Keratinocyte (primary cell): ENCODE measurements around the gene CWC27. TPM values are rescaled to one million over a fixed set of nuclear protein-coding genes. Genes with fewer than 3 reads are reported as not detected.
A peak's percentile ranks its signal among the peaks of the same experiment; 100 is the strongest.

Experiments used
- DNase-seq: peaks from one replicate; pipeline ENCODE4 v3.0.0-alpha.2; 2011; ENCODE audit warnings: low read depth, missing footprints, low spot score
- FAIRE-seq: peaks from 2 replicates; lab custom pipeline; 2011; peaks lifted over from hg19 to GRCh38; lab: Jason Lieb, UNC
- H2AFZ ChIP-seq: 2 replicates; pipeline ENCODE4 v1.6.0; 2012; ENCODE audit warnings: low read length, control low read depth, inconsistent platforms; ENCODE audit not compliant: control insufficient read depth
- H3K27ac ChIP-seq: 2 replicates; pipeline ENCODE4 v1.5.1; 2011; ENCODE audit warnings: low read length; ENCODE audit not compliant: control insufficient read depth, insufficient read depth
- H3K27me3 ChIP-seq: 3 replicates; pipeline ENCODE4 v1.6.0; 2011; ENCODE audit warnings: low read length; ENCODE audit not compliant: control insufficient read depth, insufficient read depth; ENCODE audit errors: extremely low read depth
- H3K36me3 ChIP-seq, 2 experiments: 2 replicates in 1 of 2; 3 replicates in 1 of 2; pipeline ENCODE4 v1.5.1; 2011; ENCODE audit warnings: low read length in 2 of 2, mild to moderate bottlenecking in 1 of 2; ENCODE audit not compliant: control insufficient read depth in 2 of 2, insufficient read depth in 2 of 2; ENCODE audit errors: extremely low read depth in 1 of 2
- H3K4me1 ChIP-seq: 3 replicates; pipeline ENCODE4 v1.5.1; 2011; ENCODE audit warnings: low read length; ENCODE audit not compliant: control insufficient read depth, insufficient read depth; ENCODE audit errors: extremely low read depth
- H3K4me2 ChIP-seq: 3 replicates; pipeline ENCODE4 v1.6.0; 2011; ENCODE audit warnings: low read depth, low read length; ENCODE audit not compliant: control insufficient read depth, insufficient read depth; ENCODE audit errors: extremely low read depth
- H3K4me3 ChIP-seq, 3 experiments: fragments of 200-600 bp in 1 of 3; sonication (generic) in 1 of 3; 2 replicates in 2 of 3; 3 replicates in 1 of 3; pipeline ENCODE4 v1.5.1; 2011 to 2016; ENCODE audit warnings: low read length in 3 of 3, mild to moderate bottlenecking in 3 of 3, control low read depth in 2 of 3, inconsistent platforms in 1 of 3, low read depth in 1 of 3, mixed read lengths in 1 of 3, mixed run types in 1 of 3, moderate library complexity in 1 of 3; ENCODE audit not compliant: control insufficient read depth in 2 of 3, insufficient read depth in 2 of 3; ENCODE audit errors: extremely low read depth in 1 of 3
- H3K79me2 ChIP-seq: 2 replicates; pipeline ENCODE4 v1.6.0; 2012; ENCODE audit warnings: low read length; ENCODE audit not compliant: control insufficient read depth, insufficient read depth
- H3K9ac ChIP-seq: 3 replicates; pipeline ENCODE4 v1.6.0; 2011; ENCODE audit warnings: low read length; ENCODE audit not compliant: control insufficient read depth, insufficient read depth; ENCODE audit errors: extremely low read depth
- H3K9me1 ChIP-seq: 3 replicates; pipeline ENCODE4 v1.6.0; 2011; ENCODE audit warnings: low read length; ENCODE audit not compliant: control insufficient read depth, insufficient read depth; ENCODE audit errors: extremely low read depth
- H3K9me3 ChIP-seq: 2 replicates; pipeline ENCODE4 v1.5.1; 2012; ENCODE audit warnings: low read depth, low read length; ENCODE audit not compliant: control insufficient read depth
- H4K20me1 ChIP-seq: 3 replicates; pipeline ENCODE4 v1.6.0; 2011; ENCODE audit warnings: low read length; ENCODE audit not compliant: control insufficient read depth, insufficient read depth; ENCODE audit errors: extremely low read depth
- EZH2 ChIP-seq: IDR thresholded peaks from one replicate; pipeline ENCODE4 v1.6.1; 2012; ENCODE audit warnings: inconsistent platforms, mild to moderate bottlenecking, low read length, moderate library complexity
- dilution Hi-C: fragments of 300-500 bp; cut with MboI; formaldehyde crosslinking; loops from one replicate; pipeline ENCODE4 v1.7.0; 2020; ENCODE audit warnings: low sequenced_read_pairs; ENCODE audit not compliant: extremely low pct_ligation_motif_present
- polyA plus RNA-seq, 5 experiments: library from polyadenylated mRNA; depleted of rRNA in 3 of 5; stranded (reverse) in 3 of 5; stranded (forward) in 1 of 5; unstranded in 1 of 5; fragments of >200 nt; gene quantifications; 1 replicate in 1 of 5; 2 replicates in 3 of 5; 3 replicates in 1 of 5; pipeline versions ENCODE4 v1.2.1 to v1.2.3, GENCODE V29; 2011 to 2012; ENCODE audit warnings: missing spikeins in 2 of 5, low read depth in 1 of 5, low replicate concordance in 1 of 5
- TF ChIP-seq, protein P1 (sequence below), 3 experiments: IDR thresholded peaks in 1 of 3; conservative IDR thresholded peaks in 1 of 3; optimal IDR thresholded peaks in 1 of 3; 2 replicates in 2 of 3; 3 replicates in 1 of 3; pipeline versions ENCODE3 to v1.5.1; 2011; ENCODE audit warnings: low read length in 3 of 3, mild to moderate bottlenecking in 3 of 3, moderate library complexity in 2 of 3, control low read depth in 1 of 3, inconsistent platforms in 1 of 3; ENCODE audit not compliant: insufficient read depth in 2 of 3; ENCODE audit errors: extremely low read depth in 1 of 3

Gene CWC27
- polyA plus RNA-seq, 1 donor (not counting 4 experiments of a cell fraction or from before 2014, with no cell fraction given): 31.8 TPM

DNA sequence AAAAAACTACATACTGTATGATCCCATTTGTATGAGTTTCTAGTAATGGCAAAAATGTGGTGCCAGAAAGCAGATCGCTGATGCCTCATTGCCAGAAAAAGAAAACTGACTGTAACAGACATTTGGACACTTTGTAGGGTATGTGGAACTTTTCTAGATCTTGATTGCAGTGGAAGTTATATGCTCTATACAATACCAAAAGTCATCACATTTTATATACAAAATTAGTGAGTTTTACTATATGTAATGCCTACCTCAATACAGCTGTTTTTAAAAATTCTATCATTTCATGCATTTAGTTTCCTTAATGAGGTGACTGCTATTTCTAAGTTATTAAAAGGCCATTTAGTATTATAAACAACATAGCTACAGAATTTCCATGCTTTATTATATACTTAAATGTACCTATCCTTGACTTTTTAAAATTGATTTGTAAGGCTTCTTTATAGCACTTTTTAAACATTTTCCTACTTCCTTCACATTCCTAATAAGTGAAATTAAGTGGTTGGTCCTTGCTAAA, 199.9 kb downstream of the CWC27 start:
- TF ChIP-seq, protein P1, sequence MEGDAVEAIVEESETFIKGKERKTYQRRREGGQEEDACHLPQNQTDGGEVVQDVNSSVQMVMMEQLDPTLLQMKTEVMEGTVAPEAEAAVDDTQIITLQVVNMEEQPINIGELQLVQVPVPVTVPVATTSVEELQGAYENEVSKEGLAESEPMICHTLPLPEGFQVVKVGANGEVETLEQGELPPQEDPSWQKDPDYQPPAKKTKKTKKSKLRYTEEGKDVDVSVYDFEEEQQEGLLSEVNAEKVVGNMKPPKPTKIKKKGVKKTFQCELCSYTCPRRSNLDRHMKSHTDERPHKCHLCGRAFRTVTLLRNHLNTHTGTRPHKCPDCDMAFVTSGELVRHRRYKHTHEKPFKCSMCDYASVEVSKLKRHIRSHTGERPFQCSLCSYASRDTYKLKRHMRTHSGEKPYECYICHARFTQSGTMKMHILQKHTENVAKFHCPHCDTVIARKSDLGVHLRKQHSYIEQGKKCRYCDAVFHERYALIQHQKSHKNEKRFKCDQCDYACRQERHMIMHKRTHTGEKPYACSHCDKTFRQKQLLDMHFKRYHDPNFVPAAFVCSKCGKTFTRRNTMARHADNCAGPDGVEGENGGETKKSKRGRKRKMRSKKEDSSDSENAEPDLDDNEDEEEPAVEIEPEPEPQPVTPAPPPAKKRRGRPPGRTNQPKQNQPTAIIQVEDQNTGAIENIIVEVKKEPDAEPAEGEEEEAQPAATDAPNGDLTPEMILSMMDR (optimal IDR thresholded peaks at IDR 0.05 in 1 of 3, IDR thresholded peaks at IDR 0.05 in 1 of 3, conservative IDR thresholded peaks at IDR 0.05 in 1 of 3; ENCODE audit: extremely low read depth in 1 of 3, insufficient read depth in 2 of 3, low read length in 3 of 3): no peak
- H3K36me3 ChIP-seq: no peaks in the 10 kb centered on the region
- DNase-seq (no peak), FAIRE-seq (no peak)
- H3K27ac ChIP-seq: no peak overlapping the region
- H2AFZ ChIP-seq: no peak overlapping the region
- H3K9me1 ChIP-seq: no peaks in the 10 kb centered on the region
- H4K20me1 ChIP-seq: no peaks in the 10 kb centered on the region
- no peaks in the 10 kb centered on the region for H3K27me3 ChIP-seq
- H3K9me3 ChIP-seq: peaks cover under 1% of the 10 kb centered on the region
- no peak overlapping the region for H3K4me3 ChIP-seq
- no peak overlapping the region for H3K9ac ChIP-seq
- dilution Hi-C loops: no loop called here
- no peaks in the 10 kb centered on the region for H3K4me1 ChIP-seq
- no peak overlapping the region for H3K4me2 ChIP-seq
- no peaks in the 10 kb centered on the region for H3K79me2 ChIP-seq

DNA sequence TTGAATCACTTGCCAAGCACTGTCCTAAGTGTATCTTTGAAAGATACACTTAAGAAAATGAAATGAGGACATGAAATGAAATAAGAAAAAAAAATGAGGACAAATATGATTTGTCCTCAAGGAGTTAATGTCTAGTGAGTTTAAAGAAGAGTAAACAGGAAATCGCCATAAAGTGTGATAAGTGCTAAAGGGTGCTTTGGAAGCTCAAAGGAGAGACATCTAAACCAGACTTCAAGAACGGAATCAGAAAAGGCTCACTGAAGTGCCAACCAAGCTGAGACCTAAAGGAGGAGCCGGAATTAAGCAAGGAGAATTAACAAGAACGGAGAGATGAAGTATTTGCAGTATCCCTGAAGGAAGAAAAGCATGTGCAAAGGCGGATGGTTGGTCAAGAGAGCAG, 200.8 kb downstream of the CWC27 start:
- Histone ChIP-seq H3K9ac (no peak overlapping the region), H3K4me2 (no peak overlapping the region), H3K4me3 (no peak overlapping the region), H4K20me1 (no peaks in the 10 kb centered on the region), H3K27ac (no peak overlapping the region), H3K9me3 (no peaks in the 10 kb centered on the region), H3K4me1 (no peaks in the 10 kb centered on the region), H3K79me2 (no peaks in the 10 kb centered on the region), H3K36me3 (no peaks in the 10 kb centered on the region), H3K9me1 (no peaks in the 10 kb centered on the region), H3K27me3 (no peaks in the 10 kb centered on the region), H2AFZ (no peak overlapping the region)
- peak; percentile 17 for FAIRE-seq
- TF ChIP-seq, protein P1 (optimal IDR thresholded peaks at IDR 0.05 in 1 of 3, IDR thresholded peaks at IDR 0.05 in 1 of 3, conservative IDR thresholded peaks at IDR 0.05 in 1 of 3; ENCODE audit: extremely low read depth in 1 of 3, insufficient read depth in 2 of 3, low read length in 3 of 3): no peak
- TF ChIP-seq EZH2: no peak
- DNase-seq: no peak
- dilution Hi-C loops: no loop called here
